ENCODE results near the gene RBL2.

DNA sequence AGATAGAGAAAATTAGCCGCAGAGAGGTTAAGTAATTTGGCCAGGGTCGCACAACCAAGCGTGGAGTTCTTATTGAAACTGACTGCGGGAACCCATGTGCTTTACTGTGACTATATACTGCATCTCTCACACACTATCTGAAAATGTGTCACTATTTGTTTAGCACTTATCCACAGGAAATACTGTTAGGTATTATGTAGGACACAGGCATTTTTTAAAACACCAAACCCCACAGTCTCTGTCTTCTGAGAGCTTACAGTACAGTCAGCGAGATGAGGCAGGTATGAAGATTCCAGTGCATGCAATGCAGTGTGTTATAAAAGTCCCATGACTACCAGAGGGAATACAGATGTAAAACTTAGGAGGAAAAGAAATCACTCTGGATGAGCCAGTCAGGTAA, 11.3 kb downstream of the RBL2 start:
- TF ChIP-seq EZH2 (IDR thresholded peaks at IDR 0.05; ENCODE audit: low read length) (no peak), CTCF (optimal IDR thresholded peaks at IDR 0.05 in 1 of 3, IDR thresholded peaks at IDR 0.05 in 1 of 3, conservative IDR thresholded peaks at IDR 0.05 in 1 of 3; ENCODE audit: extremely low read depth in 1 of 3, insufficient read depth in 2 of 3, low read length in 3 of 3) (no peak)
